GM23338 (cell line): Measurements from ENCODE around the gene CNTNAP2. TPM values are rescaled to one million over a fixed set of nuclear protein-coding genes. Genes with fewer than 3 reads are reported as not detected.

Experiments
- ATAC-seq: fragments of 200-7000 bp; cut with Tn5 transposase; 3 replicates; pipeline ENCODE4 v1.9.1; 2020
- DNase-seq: peaks from one replicate; pipeline ENCODE4 v3.0.0-alpha.2; 2015; ENCODE audit warnings: low spot score
- H2AFZ ChIP-seq: fragments of 200-600 bp; sonication (generic); 2 replicates; pipeline ENCODE4 v1.8.0; 2016; ENCODE audit warnings: antibody characterized with exemption, mild to moderate bottlenecking, moderate library complexity
- H3F3A ChIP-seq: fragments of 200-600 bp; sonication (generic); replicated peaks from 2 replicates; pipeline ENCODE4 v1.8.0; 2017; ENCODE audit warnings: antibody characterized with exemption, mixed run types, low read depth
- H3K27ac ChIP-seq: fragments of 200-600 bp; sonication (generic); 2 replicates; pipeline ENCODE4 v1.6.1; 2016; ENCODE audit warnings: low read depth
- H3K27me3 ChIP-seq: fragments of 200-600 bp; sonication (generic); 2 replicates; pipeline ENCODE4 v1.8.0; 2016; ENCODE audit warnings: mild to moderate bottlenecking, mixed run types, moderate library complexity; ENCODE audit not compliant: insufficient read depth
- H3K36me3 ChIP-seq: fragments of 200-600 bp; sonication (generic); 2 replicates; pipeline ENCODE4 v1.8.0; 2016; ENCODE audit warnings: mild to moderate bottlenecking; ENCODE audit not compliant: insufficient read depth
- H3K4me1 ChIP-seq: fragments of 200-600 bp; sonication (generic); 2 replicates; pipeline ENCODE4 v1.8.0; 2016; ENCODE audit warnings: mild to moderate bottlenecking, moderate library complexity; ENCODE audit not compliant: insufficient read depth
- H3K4me2 ChIP-seq: fragments of 200-600 bp; sonication (generic); 2 replicates; pipeline ENCODE4 v1.7.1; 2017; ENCODE audit warnings: mixed run types
- H3K4me3 ChIP-seq: fragments of 200-600 bp; sonication (generic); 2 replicates; pipeline ENCODE4 v1.6.1; 2016; ENCODE audit warnings: mixed run types
- H3K79me2 ChIP-seq: fragments of 200-600 bp; sonication (generic); replicated peaks from 2 replicates; pipeline ENCODE4 v1.8.0; 2017; ENCODE audit warnings: mild to moderate bottlenecking; ENCODE audit not compliant: insufficient read depth
- H3K9me2 ChIP-seq: fragments of 200-600 bp; sonication (generic); 2 replicates; pipeline ENCODE4 v1.8.0; 2017; ENCODE audit not compliant: insufficient read depth
- H4K20me1 ChIP-seq: fragments of 200-600 bp; sonication (generic); replicated peaks from 2 replicates; pipeline ENCODE4 v1.8.0; 2017; ENCODE audit warnings: mild to moderate bottlenecking; ENCODE audit not compliant: insufficient read depth
- H3K27ac Mint-ChIP-seq: 2 replicates; pipeline ENCODE4 v1.8.0; 2020; ENCODE audit warnings: inconsistent platforms, mild to moderate bottlenecking, moderate library complexity, mixed read lengths
- H3K27me3 Mint-ChIP-seq: 3 replicates; pipeline ENCODE4 v1.8.0; 2022; ENCODE audit warnings: low read depth, mild to moderate bottlenecking, moderate library complexity, mixed read lengths, inconsistent platforms; ENCODE audit not compliant: insufficient read depth, poor library complexity
- H3K36me3 Mint-ChIP-seq: 3 replicates; pipeline ENCODE4 v1.8.0; 2021; ENCODE audit warnings: low read depth, mild to moderate bottlenecking, inconsistent platforms, moderate library complexity, mixed read lengths
- H3K4me1 Mint-ChIP-seq: 3 replicates; pipeline ENCODE4 v1.8.0; 2020; ENCODE audit warnings: mild to moderate bottlenecking, inconsistent platforms, mixed read lengths
- H3K4me3 Mint-ChIP-seq: 3 replicates; pipeline ENCODE4 v1.8.0; 2021; ENCODE audit warnings: moderate library complexity, mild to moderate bottlenecking, inconsistent platforms, mixed read lengths
- H3K9me3 Mint-ChIP-seq: 3 replicates; pipeline ENCODE4 v1.8.0; 2020; ENCODE audit warnings: moderate library complexity, mild to moderate bottlenecking, inconsistent platforms, mixed read lengths
- CREB1 ChIP-seq: fragments of 250-450 bp; sonication (Bioruptor Pico); IDR thresholded peaks from 2 replicates; pipeline ENCODE4 v1.5.0; 2020; ENCODE audit warnings: low read depth, mild to moderate bottlenecking, moderate library complexity
- EZH2phosphoT487 ChIP-seq: fragments of 200-600 bp; sonication (generic); IDR thresholded peaks from one replicate; pipeline ENCODE4 v1.8.1; 2018; ENCODE audit warnings: antibody characterized with exemption; ENCODE audit not compliant: unreplicated experiment
- JUNB ChIP-seq: IDR thresholded peaks from one replicate; pipeline ENCODE4 v1.6.1; 2016; ENCODE audit warnings: antibody characterized with exemption; ENCODE audit not compliant: unreplicated experiment
- POLR2AphosphoS5 ChIP-seq: IDR thresholded peaks from 2 replicates; pipeline ENCODE4 v1.6.1; 2016; ENCODE audit warnings: antibody characterized with exemption, low read depth
- ZNF114 ChIP-seq: fragments of 250-450 bp; sonication (Bioruptor Pico); IDR thresholded peaks from 2 replicates; pipeline ENCODE4 v1.5.0; 2020; ENCODE audit warnings: mild to moderate bottlenecking, moderate library complexity
- ZNF331 ChIP-seq: fragments of 250-450 bp; sonication (Bioruptor Pico); IDR thresholded peaks from 2 replicates; pipeline ENCODE4 v1.5.0; 2020; ENCODE audit warnings: low read depth, mild to moderate bottlenecking, moderate library complexity
- polyA plus RNA-seq: library from polyadenylated mRNA; unstranded; fragments of >200 nt; fragmentation: Nextera tagmentation; extraction: Ambion mirVana; gene quantifications from 2 replicates; pipeline ENCODE4 v1.2.1, GENCODE V29; 2016
- total RNA-seq: library from RNA; depleted of rRNA; stranded (reverse); fragments of >200 nt; shearing (Covaris generic); gene quantifications from 2 replicates; pipeline ENCODE4 v1.2.3, GENCODE V29; 2014
- TF ChIP-seq, protein P1 (sequence below): fragments of 250-450 bp; sonication (Bioruptor Pico); IDR thresholded peaks from 2 replicates; pipeline ENCODE4 v1.5.0; 2020; ENCODE audit warnings: mild to moderate bottlenecking, moderate library complexity
- TF ChIP-seq, protein P2 (sequence below), 2 experiments: fragments of 200-600 bp in 1 of 2; sonication (generic) in 1 of 2; conservative IDR thresholded peaks; 2 replicates each; pipeline versions ENCODE4 v1.5.1 to v1.6.1; 2016 to 2017; ENCODE audit warnings: antibody characterized with exemption in 2 of 2, low read depth in 2 of 2, mild to moderate bottlenecking in 2 of 2, moderate library complexity in 1 of 2
- TF ChIP-seq, protein P3 (sequence below): IDR thresholded peaks from 2 replicates; pipeline ENCODE4 v1.6.1; 2016; ENCODE audit warnings: antibody characterized with exemption

Gene CNTNAP2
- total and polyA plus RNA-seq, 2 experiments from 2014 or later: 38.2 to 61.3 TPM

DNA sequence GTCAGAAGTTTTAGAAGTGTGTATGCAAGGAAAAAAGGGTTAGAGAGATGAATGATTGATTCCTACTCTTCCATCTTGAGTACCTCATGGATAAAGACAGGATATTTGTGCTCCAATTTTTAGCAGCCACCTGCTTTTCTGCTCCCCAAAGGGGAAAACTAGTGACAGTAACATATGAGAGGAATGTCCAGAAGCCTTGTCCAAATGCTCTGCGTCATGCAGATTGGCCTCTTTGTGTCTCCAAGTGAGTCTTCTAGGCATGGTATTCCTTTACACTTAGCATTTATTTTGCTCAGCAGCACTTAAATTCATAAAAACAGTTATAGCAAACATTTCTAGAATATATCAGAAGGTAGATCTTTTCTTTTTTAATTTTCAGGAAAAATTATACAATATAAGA lies 306.8 kb downstream of the CNTNAP2 start (continued):
- TF ChIP-seq, protein P1, sequence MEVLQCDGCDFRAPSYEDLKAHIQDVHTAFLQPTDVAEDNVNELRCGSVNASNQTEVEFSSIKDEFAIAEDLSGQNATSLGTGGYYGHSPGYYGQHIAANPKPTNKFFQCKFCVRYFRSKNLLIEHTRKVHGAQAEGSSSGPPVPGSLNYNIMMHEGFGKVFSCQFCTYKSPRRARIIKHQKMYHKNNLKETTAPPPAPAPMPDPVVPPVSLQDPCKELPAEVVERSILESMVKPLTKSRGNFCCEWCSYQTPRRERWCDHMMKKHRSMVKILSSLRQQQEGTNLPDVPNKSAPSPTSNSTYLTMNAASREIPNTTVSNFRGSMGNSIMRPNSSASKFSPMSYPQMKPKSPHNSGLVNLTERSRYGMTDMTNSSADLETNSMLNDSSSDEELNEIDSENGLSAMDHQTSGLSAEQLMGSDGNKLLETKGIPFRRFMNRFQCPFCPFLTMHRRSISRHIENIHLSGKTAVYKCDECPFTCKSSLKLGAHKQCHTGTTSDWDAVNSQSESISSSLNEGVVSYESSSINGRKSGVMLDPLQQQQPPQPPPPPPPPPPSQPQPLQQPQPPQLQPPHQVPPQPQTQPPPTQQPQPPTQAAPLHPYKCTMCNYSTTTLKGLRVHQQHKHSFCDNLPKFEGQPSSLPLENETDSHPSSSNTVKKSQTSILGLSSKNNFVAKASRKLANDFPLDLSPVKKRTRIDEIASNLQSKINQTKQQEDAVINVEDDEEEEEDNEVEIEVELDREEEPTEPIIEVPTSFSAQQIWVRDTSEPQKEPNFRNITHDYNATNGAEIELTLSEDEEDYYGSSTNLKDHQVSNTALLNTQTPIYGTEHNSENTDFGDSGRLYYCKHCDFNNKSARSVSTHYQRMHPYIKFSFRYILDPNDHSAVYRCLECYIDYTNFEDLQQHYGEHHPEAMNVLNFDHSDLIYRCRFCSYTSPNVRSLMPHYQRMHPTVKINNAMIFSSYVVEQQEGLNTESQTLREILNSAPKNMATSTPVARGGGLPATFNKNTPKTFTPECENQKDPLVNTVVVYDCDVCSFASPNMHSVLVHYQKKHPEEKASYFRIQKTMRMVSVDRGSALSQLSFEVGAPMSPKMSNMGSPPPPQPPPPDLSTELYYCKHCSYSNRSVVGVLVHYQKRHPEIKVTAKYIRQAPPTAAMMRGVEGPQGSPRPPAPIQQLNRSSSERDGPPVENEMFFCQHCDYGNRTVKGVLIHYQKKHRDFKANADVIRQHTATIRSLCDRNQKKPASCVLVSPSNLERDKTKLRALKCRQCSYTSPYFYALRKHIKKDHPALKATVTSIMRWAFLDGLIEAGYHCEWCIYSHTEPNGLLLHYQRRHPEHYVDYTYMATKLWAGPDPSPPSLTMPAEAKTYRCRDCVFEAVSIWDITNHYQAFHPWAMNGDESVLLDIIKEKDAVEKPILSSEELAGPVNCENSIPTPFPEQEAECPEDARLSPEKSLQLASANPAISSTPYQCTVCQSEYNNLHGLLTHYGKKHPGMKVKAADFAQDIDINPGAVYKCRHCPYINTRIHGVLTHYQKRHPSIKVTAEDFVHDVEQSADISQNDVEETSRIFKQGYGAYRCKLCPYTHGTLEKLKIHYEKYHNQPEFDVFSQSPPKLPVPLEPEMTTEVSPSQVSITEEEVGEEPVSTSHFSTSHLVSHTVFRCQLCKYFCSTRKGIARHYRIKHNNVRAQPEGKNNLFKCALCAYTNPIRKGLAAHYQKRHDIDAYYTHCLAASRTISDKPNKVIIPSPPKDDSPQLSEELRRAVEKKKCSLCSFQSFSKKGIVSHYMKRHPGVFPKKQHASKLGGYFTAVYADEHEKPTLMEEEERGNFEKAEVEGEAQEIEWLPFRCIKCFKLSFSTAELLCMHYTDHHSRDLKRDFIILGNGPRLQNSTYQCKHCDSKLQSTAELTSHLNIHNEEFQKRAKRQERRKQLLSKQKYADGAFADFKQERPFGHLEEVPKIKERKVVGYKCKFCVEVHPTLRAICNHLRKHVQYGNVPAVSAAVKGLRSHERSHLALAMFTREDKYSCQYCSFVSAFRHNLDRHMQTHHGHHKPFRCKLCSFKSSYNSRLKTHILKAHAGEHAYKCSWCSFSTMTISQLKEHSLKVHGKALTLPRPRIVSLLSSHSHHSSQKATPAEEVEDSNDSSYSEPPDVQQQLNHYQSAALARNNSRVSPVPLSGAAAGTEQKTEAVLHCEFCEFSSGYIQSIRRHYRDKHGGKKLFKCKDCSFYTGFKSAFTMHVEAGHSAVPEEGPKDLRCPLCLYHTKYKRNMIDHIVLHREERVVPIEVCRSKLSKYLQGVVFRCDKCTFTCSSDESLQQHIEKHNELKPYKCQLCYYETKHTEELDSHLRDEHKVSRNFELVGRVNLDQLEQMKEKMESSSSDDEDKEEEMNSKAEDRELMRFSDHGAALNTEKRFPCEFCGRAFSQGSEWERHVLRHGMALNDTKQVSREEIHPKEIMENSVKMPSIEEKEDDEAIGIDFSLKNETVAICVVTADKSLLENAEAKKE: no peak

DNA sequence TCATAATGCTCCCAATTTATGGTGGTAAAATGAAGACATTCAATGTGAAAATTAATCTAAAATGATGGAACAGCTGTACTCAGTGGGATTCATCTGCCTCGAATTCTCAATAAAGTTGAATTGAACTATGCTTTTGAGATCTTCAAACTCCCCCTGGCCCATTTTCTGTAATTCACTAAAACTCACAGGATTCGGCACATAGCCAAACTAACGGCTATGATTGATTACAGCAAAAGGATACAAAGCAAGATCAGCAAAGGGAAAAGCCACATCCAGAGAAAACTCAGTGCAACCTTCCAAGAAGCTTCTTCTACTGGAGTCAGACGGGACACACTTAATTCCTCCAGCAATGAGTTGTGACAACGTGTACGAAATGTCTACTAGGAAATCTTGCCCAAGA lies 307.5 kb downstream of the CNTNAP2 start:
- Mint-ChIP-seq H3K9me3 (peaks cover 4% of the 10 kb centered on the region; the same call in 2 of the 3 replicates), H3K36me3 (no peaks in the 10 kb centered on the region), H3K27me3 (no peaks in the 10 kb centered on the region), H3K27ac (no peak overlapping the region), H3K4me3 (no peak overlapping the region), H3K4me1 (no peaks in the 10 kb centered on the region)
- Histone ChIP-seq H3K4me2 (no peak overlapping the region), H3F3A (no peaks in the 10 kb centered on the region), H3K4me3 (no peak overlapping the region), H3K79me2 (no peaks in the 10 kb centered on the region), H4K20me1 (no peaks in the 10 kb centered on the region), H3K36me3 (no peaks in the 10 kb centered on the region; the same call in 1 of the 2 replicates), H3K4me1 (no peaks in the 10 kb centered on the region), H3K9me2 (no peaks in the 10 kb centered on the region), H2AFZ (no peak overlapping the region), H3K27me3 (no peaks in the 10 kb centered on the region), H3K27ac (no peak overlapping the region)
- DNase-seq (no peak), ATAC-seq (no peak)
- TF ChIP-seq POLR2AphosphoS5 (no peak), EZH2phosphoT487 (no peak), CREB1 (CRISPR knock-in tag) (no peak), ZNF114 (CRISPR knock-in tag) (no peak), JUNB (no peak), ZNF331 (no peak)
- TF ChIP-seq, protein P2, sequence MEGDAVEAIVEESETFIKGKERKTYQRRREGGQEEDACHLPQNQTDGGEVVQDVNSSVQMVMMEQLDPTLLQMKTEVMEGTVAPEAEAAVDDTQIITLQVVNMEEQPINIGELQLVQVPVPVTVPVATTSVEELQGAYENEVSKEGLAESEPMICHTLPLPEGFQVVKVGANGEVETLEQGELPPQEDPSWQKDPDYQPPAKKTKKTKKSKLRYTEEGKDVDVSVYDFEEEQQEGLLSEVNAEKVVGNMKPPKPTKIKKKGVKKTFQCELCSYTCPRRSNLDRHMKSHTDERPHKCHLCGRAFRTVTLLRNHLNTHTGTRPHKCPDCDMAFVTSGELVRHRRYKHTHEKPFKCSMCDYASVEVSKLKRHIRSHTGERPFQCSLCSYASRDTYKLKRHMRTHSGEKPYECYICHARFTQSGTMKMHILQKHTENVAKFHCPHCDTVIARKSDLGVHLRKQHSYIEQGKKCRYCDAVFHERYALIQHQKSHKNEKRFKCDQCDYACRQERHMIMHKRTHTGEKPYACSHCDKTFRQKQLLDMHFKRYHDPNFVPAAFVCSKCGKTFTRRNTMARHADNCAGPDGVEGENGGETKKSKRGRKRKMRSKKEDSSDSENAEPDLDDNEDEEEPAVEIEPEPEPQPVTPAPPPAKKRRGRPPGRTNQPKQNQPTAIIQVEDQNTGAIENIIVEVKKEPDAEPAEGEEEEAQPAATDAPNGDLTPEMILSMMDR (conservative IDR thresholded peaks at IDR 0.05; ENCODE audit: low read depth in 2 of 2): no peak
- TF ChIP-seq, protein P3, sequence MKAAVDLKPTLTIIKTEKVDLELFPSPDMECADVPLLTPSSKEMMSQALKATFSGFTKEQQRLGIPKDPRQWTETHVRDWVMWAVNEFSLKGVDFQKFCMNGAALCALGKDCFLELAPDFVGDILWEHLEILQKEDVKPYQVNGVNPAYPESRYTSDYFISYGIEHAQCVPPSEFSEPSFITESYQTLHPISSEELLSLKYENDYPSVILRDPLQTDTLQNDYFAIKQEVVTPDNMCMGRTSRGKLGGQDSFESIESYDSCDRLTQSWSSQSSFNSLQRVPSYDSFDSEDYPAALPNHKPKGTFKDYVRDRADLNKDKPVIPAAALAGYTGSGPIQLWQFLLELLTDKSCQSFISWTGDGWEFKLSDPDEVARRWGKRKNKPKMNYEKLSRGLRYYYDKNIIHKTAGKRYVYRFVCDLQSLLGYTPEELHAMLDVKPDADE: no peak
